ENCODE measurements around the gene GLRA1.
"Not testable (repeated sequence)": the region's sequence is repeated elsewhere in the genome, so short reads cannot be mapped to it uniquely, and the experiment has no call there.

Gene GLRA1

DNA sequence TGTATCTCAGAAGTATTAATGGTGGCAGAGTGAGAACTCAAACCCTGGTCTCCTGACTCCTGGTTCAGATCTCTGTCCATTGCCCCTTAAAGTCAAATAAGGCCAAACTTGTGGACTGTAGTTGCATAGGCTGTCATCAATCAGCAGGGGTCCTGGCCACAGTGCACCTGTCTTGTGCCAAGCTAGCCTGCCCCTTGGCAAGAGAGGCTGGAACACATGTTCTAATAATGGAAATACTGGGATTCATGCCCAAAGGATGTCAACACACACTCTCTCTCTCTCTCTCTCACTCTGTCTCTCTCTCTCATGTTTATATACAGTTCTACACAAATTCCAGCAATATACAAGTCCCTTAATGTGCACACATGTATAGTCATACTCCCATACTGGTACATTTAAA lies 44.3 kb downstream of the GLRA1 start:
- no peak for DNase-seq

DNA sequence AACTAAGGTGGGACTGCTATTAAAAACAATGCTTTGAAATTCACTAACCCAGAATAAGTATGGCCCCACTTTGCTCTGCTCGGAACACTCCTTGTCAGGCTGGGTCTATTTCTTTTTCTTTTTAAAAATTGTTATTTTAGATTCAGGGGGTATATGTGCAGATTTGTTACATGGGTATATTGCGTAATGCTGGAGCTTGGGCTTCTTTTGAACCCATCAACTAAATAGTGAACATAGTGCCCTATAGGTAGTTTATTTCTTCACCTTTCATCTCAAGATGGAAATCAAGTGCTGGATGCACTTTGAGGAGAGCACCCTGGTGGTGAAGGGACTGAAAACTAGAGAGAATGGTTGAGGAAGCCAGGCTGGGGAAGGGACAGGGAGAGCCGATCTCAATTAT lies 51.0 kb downstream of the GLRA1 start:
- DNase-seq = no peak

DNA sequence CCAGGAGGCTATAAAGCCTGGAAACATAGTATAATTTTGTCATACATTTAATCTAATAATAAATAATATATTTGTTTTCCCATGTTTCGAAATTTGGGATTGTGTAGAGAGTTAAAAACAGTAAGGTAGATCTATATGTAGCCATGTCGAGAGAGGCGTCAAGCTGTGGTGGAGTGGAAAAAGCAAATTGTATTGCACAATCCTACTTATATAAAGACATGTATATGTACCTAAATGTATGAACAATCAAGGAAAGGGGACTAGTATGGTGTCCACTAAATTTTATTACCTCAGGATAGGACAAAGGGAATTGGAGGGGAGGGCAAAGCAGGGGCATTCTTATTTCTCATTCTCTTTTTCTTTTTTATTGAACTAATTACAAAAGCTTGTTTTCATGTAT lies 52.0 kb downstream of the GLRA1 start:
- no peak for DNase-seq

DNA sequence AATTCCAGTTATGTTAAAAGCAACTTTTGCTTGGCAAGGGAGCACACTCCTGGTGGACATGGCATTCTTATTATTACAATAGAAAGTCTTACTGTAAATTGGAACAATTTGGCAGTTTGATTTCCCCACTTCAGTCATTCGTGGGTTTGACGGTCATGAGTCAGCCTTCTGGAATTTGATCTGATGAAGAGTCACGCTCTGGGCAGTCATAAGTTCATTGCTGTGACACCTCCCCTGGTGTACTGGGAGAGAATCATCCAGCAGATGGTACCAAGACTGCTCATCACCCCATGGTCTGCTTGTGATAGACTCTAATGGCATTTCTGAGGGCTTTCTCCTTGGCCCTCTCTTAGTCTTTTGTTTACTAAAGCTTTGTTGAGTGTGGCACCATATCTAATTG lies 53.8 kb downstream of the GLRA1 start:
- no peak for DNase-seq

DNA sequence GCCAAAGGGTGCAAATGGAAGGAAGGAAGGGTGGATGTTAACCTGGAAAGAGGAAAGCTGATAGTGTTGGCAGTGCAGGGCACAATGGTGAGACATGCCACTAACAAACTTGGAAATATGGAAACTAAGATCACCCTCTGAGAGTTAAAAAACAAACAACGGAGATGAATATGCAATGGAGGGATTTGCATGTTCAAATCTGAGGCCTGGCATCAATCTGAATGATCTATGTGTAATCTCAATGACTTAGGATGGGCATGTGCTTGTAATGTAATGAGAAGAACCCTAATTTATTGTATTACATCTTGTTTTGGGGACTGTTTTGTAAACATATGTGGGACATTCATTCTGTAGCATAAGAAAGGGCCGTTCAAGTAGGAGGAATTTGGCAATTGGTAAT lies 54.4 kb downstream of the GLRA1 start:
- no peak for DNase-seq

DNA sequence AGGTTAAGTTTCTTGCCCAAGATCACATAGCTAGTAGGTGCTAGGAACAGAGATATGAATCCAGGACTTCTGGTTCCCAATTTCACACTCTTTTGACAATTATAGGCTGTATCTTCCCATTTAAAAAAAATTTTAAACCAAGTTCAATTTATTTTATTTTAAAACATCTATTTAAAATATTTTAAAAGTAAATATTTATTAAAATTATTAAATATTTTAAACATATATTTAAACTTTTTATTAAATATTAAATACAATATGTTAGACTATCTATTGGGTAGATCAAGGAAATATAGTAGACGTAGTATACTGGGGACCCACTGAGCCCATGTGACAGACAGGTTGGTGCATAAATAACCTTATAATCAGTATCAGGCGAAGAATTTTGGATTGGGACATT lies 54.8 kb downstream of the GLRA1 start:
- DNase-seq = no peak

DNA sequence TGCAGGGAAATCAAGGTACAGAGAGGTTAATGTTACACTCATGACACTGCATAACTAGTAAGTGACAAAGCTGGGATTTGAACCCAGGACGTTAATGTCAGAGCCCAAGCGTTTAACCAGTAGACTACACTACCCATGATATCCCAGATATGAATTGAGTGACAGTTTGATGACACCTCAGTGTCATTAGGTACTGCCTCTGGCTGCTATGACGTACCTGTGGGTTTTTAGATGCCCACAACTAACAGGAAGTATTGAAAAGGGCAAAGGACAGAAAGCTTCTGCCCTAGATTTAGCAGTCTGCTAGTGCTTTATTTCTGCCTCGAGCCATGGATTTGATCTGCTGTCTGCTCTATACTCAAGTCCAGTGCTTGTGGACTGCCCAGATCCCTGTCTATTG lies 56.2 kb downstream of the GLRA1 start:
- no peak for DNase-seq

DNA sequence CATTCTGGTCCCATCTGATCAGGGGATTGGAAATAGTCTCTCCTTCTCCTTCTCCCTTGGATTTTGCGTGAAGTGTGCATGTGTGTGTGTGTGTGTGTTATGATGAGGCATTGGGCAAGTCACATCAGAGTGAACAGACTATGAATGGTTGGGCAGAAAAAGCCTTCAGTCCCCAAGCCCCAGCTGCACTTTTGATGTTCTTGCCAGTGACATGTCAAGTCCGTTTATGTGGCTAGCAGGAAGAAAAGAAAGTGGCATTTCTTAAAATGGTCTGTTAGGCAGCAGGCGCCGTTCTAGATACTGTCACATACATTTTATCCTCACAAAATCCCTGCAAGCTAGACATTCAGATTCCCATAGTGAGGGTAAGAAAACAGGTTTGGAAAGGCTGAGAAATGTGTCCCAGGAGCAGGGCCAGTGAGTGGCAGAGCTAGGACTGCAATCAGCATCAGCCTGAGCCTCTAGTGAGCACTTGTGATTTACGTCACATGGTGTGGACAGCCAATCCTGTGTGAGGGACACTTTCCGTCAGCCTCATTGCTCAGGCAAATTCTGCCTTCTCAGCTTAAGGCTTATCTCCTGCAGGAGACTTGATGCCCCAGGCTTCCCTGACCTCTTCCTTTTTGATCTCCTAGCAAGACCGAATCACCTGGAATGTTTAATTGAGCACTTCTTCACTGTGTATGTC lies 60.4 kb downstream of the GLRA1 start:
- no peak for DNase-seq

DNA sequence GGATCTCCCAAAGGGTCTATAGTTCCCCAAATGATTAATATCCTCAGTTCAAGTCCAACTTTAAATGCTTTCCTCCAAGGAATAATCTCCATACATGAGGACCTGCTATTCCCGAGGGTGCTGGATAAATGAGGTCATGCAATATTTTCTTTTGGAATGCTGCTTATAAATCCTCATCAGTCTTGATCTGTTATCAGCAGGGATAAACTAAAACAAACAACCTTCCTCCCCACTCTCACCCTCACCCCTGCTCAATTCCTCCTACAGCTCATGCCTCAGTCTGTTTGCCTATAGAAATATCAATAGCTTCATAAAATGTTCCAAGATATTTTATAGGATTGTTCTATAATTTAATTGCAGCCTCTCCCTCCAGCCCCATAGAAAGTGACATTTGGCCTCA lies 61.1 kb downstream of the GLRA1 start:
- no peak for DNase-seq

DNA sequence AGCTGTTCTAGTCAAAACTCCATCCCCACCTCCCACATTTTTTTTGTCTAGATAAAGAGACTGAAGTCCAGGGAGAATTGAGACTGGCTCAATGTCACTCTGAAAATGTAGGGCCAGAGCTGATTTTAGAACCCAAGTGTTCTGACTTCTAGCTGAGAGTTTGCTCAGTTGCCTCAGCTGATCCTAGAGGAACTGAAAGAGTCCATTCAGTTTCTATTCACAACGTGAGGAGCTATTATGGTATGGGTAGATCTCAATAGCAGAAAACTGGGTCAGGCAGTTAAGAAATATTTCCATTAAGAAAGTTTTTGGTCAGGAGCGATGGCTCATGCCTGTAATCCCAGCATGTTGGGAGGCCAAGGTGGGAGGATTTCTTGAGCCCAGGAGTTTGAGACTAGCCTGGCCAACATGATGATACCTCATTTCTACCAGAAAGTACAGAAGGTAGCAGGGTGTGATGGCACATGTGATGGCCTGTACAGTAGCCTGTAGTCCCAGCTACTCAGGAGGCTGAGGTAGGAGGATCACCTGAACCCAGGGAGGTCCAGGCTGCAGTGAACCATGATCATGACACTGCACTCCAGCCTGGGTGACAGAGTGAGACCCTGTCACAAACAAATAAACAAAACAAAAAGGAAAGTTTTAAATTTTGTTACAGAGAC lies 61.7 kb downstream of the GLRA1 start:
- no peak for DNase-seq

DNA sequence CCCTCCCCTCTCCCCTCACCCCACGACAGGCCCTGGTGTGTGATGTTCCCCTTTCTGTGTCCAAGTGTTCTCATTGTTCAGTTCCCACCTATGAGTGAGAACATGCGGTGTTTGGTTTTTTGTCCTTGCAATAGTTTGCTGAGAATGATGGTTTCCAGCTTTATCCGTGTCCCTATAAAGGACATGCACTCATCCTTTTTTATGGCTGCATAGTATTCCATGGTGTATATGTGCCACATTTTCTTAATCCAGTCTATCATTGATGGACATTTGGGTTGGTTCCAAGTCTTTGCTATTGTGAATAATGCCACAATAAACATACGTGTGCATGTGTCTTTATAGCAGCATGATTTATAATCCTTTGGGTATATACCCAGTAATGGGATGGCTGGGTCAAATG lies 63.8 kb downstream of the GLRA1 start:
- DNase-seq = not testable (repeated sequence)

DNA sequence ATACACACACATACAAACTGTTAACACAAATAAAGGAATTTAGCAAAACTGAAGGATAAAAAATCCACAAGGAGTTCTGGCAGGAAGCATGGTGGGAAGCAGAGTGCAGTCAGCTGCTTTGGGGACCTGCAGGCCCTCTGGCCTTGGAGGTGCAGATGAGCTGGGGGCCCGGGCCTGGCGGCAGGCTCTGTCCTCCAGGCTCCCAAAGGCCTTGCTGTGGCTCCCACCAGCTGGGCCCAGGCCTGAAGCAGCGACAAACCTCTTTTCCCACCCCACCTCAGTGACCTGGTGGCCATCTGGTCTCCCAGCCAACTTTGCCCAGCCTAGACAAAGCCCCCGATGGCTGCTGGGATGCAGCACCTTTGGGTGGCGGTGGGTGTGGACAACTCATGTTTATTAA lies 67.8 kb downstream of the GLRA1 start:
- no peak for DNase-seq

DNA sequence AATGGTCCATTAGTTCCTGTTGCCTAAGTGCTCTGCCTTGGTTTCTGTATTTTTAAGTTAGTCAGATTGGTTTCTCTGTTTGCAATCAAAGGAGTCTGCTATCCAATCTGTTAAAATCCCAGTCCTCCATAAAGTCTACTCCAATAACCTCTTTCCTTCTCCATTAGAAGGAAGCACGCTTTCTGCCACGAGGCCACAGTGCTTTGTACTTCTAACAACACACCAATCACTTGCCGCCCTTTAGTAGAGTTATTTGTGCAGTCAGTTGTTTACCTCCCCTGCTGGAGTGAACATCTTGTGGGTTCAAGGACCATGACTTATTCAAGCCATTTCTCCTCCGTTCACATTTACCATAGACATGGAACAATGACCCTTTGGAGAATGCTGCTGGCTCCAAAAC lies 69.0 kb downstream of the GLRA1 start:
- DNase-seq = no peak

DNA sequence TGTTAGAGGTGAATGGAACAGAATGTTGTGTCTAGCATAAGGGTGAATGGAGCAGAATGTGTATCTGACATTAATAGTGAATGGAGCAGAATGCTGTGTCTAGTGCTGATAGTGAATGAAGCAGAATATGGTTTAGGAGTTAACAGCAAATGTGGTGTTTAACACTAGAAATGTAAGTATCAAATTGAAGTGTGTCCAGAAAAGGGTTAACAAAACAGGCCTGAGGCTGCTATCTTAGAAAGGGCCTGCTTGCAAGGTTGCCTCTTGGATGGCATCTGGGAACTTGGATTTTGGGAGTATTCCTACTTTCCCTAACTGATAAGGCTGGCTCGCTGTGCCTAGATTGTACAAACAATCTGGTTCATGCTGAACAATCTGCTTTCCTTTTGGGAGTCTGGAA lies 76.8 kb downstream of the GLRA1 start:
- DNase-seq = no peak

DNA sequence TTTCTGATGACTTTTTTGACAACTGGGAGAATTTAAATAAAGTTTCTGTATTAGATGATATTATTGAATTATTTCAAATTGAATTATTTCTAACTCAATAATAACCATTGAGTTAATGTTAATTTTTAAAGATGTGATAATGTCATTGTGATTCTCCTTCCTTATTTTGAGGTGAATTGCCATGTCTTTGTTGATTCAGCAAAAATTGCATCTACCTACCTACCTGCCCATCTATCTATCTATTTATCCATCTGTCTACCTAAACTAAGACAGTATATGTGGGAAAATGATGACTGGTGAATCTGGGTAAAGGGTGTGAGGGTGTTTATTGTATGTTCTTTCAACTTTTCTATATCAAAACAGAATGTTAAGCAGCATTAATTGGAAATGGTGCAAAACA lies 77.9 kb downstream of the GLRA1 start:
- DNase-seq = no peak

DNA sequence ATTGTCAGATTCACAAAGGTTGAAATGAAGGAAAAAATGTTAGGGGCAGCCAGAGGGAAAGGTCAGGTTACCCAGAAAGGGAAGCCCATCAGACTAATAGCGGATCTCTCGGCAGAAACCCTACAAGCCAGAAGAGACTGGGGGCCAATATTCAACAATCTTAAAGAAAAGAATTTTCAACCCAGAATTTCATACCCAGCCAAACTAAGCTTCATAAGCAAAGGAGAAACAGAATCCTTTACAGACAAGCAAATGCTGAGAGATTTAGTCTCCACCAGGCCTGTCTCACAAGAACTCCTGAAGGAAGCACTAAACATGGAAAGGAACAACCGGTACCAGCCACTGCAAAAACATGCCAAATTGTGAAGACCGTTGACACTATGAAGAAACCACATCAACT lies 91.8 kb downstream of the GLRA1 start:
- not testable (repeated sequence) for DNase-seq

DNA sequence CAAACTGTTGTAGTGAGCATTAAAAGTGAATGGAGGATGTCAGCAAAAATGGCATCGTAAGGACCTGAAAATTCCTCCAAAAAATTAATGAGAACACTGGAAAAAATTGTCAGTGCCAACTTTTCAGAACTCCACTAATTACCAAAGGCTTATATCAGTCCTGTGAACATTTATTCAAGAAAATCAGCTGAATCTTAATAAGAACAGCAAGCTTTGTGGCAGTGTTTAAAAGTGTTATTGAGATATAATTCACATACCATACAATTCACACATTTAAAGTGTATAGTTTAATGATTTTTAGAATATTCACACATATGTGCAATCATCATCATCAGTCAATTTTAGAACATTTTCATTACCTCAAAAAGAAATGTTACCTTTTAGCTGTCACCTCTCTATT lies 95.3 kb downstream of the GLRA1 start:
- DNase-seq = no peak

DNA sequence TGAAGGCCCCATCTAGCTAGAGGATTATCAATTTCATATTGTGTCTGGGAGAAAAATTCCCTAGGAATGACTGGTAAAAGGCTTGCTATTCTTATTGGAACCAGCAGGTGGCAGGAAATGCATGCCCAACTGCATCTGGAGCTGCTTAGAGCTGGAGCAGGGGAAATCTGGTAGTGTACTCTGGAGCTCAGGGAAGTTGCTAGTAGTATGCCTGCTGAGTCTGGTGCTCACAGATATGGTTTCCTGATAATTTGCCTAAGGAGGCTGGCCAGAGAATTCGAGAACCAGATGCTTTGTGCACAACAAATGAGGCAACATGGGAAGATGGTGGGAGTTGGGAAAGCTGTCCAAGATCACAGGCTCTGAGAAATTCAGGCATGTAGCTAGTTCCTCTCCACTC lies 99.2 kb downstream of the GLRA1 start:
- DNase-seq = peak; percentile 81

DNA sequence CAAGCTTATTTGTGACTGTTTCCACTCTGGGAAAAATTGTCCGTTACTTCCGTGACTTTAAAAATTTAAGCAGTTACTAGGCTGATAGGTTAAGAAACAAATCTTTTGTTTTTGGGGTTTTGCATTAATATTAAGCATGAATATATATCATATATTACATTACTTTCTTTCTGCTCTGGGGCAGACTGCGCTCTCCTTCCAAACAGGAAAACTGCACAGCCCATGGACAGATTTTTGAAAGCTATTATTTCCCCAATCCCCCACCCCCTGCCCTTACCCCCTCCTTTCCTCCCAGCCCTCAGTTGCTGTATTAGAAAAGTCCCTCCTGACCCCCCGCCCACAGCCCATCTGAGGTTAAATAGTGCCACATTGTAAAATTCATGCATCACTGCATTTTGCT lies 102.5 kb downstream of the GLRA1 start:
- DNase-seq = no peak

DNA sequence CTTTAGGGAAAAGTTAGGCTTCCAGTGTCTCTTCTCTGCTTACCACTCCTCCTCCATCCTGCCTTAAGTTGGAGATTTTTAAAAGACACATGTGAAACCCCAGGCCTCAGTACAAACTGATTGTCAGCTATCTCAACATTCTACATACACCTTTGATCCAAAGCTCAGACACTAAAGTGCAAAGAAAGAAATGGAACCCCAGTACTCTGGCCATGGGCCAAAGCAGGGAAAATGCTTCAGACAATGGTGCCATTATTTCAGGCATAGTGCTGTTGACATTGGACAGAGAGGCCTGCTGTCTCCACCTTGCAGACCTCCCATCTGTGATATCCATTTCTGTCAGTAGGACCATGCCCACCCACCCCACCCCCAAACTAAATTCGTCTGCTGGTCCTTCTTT lies 103.7 kb downstream of the GLRA1 start:
- DNase-seq = no peak

DNA sequence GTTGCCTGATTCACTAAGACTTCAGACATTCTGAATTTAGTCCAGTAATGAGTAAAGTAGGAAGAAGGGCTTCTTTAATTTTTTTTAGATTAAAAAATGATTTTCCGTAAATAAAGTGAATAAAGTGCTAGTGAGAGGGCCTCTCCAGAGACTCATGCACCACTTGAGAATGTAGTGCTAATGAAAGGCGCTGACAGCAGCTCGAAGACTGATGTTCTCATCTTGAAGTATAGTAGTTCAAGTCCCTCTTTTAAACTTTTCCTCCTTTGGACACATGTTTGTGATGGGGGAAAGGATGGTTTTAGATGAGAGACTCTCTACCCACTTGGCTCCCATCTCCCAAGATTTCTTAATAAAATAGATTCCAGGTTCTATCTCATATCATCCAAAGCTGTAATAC lies 104.4 kb downstream of the GLRA1 start:
- DNase-seq = no peak

DNA sequence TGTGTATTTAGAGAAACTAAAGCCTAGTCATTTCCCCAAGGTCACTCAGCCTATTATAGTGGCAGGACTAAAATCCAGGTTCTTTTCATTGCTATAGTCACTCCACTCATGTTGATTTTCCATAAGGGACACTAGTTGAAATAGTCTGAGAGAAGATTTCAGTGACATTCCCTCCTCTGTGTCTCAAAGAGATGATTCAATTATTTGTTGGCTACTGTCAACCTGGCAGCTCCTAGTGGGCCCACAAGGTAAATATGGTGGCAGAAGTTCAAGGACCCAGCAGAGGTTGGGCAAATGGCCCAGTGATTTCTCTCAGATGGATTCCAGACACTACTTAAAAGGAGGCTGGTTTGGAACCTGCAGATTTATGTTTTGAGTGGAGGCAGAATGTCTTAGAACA lies 104.8 kb downstream of the GLRA1 start:
- no peak for DNase-seq

DNA sequence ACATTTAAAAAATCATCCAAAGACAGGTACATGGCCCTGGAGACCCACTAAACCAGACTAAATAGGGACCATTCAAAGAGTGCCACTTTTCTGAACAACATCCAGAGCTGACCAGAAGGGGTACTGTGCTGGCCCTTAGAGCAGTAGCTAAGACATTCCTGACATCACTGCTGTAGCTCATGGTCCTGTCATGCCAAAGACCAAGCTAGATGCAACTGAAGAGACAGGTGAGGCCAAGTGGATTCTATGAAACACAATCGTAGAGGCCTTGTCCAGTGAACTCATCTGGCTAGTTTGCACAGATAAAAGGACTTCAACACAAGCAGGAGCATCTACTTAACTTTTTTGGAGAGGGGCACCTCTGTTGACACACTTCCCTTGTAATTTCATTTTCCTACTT lies 109.6 kb downstream of the GLRA1 start:
- no peak for DNase-seq

DNA sequence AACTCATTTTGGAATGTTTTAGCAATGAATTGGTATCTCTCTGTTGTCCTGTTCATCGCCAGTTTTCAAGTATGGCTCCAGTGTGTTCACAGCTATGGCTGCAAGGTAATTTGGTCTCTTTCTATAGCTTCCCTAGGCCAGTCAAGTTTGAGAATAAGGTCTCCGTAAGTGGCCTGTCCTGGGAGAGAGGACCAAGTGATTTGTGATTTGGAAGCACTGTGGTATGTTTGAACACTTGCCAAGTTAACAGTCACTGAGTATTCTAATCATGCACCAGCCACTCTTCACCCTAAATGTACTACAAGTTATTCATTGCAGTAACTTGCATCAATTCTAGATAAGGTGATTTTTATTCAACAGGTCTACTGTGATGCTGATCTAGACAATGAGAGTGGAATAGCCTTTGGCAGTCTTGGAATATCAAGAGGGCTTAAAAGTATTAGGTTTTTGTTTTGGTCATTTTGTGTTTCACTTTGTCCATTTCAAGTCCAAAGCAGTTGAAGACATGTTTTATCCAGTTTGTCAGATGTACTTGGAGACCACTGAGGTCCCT lies 111.8 kb downstream of the GLRA1 start:
- DNase-seq = no peak

Measured in NCI-H510A treated with DMSO at 0.1 percent for 48 hours (cell line).